ENCODE results near the gene RASD1. TPM values are rescaled to one million over a fixed set of nuclear protein-coding genes. Genes with fewer than 3 reads are reported as not detected.
"Not testable (repeated sequence)": the region's sequence is repeated elsewhere in the genome, so short reads cannot be mapped to it uniquely, and the experiment has no call there.

RASD1 gene
- total and polyA plus RNA-seq, 2 of the 4 experiments (the other 2 are of a cell fraction): 0.54 to 1.8 TPM

DNA sequence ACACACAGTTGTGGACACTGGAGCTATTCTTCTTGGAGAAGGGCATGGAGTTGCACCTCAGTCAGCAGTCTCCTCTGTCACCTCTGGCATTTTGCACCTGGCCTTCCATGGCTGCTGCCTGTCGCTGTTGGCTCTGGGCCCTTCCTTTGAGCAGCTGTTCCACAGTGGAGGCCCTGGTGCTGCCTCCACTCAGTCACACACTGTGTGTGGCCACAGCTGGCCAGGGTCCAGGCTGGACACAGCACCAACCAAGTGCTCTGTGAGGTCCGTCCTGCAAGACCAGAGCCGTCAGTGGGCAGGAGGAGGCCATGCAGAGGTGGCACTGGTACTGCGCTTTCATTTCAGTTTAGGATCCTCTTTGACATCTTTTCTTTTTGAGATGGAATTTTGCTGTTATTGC, 41.0 kb downstream of the RASD1 start:
- H4K5ac ChIP-seq (ENCODE audit: low read depth, low read length): no peak overlapping the region
- H3K79me1 ChIP-seq (ENCODE audit: low read depth in 1 of 2, low read length in 2 of 2): no peaks in the 10 kb centered on the region
- H3K4ac ChIP-seq (ENCODE audit: low read depth, low read length): no peak overlapping the region
- dilution Hi-C loops (cut with HindIII; ENCODE audit: low sequenced_read_pairs, unreplicated experiment) (no loop called here), in situ Hi-C loops (cut with MboI; ENCODE audit: low sequenced_read_pairs) (no loop called here), intact Hi-C loops (cut with micrococcal nuclease) (no loop called here)
- no peak overlapping the region for H4K8ac ChIP-seq (ENCODE audit: low read depth in 2 of 2, low read length in 2 of 2)
- H4K20me1 ChIP-seq (ENCODE audit: insufficient read depth, low read length): no peaks in the 10 kb centered on the region
- H3K9ac ChIP-seq (ENCODE audit: low read depth, low read length): no peak overlapping the region
- peaks cover 3% of the 10 kb centered on the region; the same call in 1 of the 2 replicates for H3K9me3 ChIP-seq (ENCODE audit: control insufficient read depth, insufficient read depth, low read length)
- no peaks in the 10 kb centered on the region for H3K4me1 ChIP-seq (ENCODE audit: control insufficient read depth, insufficient read depth, low read length)
- no peak overlapping the region for H2BK120ac ChIP-seq (ENCODE audit: low read depth, low read length)
- H3K23ac ChIP-seq (ENCODE audit: low read depth, low read length): no peak overlapping the region
- no peak overlapping the region for H2BK20ac ChIP-seq (ENCODE audit: low read depth, low read length)
- peaks cover 18% of the 10 kb centered on the region for H3K27me3 ChIP-seq (ENCODE audit: control insufficient read depth, insufficient read depth, low read length)
- DNase-seq (no peak), ATAC-seq (ENCODE audit: low read depth) (no peak)
- H3K9me1 ChIP-seq (ENCODE audit: insufficient read depth, low read length): no peaks in the 10 kb centered on the region
- H2BK15ac ChIP-seq (ENCODE audit: low read depth, low read length): no peak overlapping the region
- H2AK5ac ChIP-seq (ENCODE audit: low read depth, low read length): no peak overlapping the region
- no peak overlapping the region for H3K56ac ChIP-seq (ENCODE audit: extremely low read depth, insufficient read depth, low read length)
- H3K36me3 ChIP-seq (ENCODE audit: control insufficient read depth, insufficient read depth, low read length): no peaks in the 10 kb centered on the region
- H2AFZ ChIP-seq (replicated peaks; ENCODE audit: low read length, poor library complexity): peak overlapping the region; percentile 62
- no peak overlapping the region for H2BK5ac ChIP-seq (ENCODE audit: low read depth, low read length, poor library complexity, severe bottlenecking)
- H2AK9ac ChIP-seq (replicated peaks; ENCODE audit: low read depth, low read length, poor library complexity): no peak overlapping the region
- CTCF ChIA-PET: interaction anchor here (1.0 kb wide), 1 partner anchor 17 kb away, joined by 3 read pairs; no protein-coding TSS in a partner anchor
- H3K4me2 ChIP-seq (ENCODE audit: low read depth, low read length): no peak overlapping the region
- BruUV-seq (replicated peaks): no TSS peak
- no peak for TF ChIP-seq CEBPB (IDR thresholded peaks at IDR 0.05; ENCODE audit: low read depth, low read length)
- H3K14ac ChIP-seq (replicated peaks; ENCODE audit: low read depth, low read length): no peak overlapping the region
- H3K4me3 ChIP-seq (ENCODE audit: insufficient read depth, low read depth, low read length): no peak overlapping the region
- POLR2A ChIA-PET (ENCODE audit: unreplicated experiment): no interaction called here
- no peak overlapping the region for H3K27ac ChIP-seq (ENCODE audit: insufficient read depth, low read length)
- H3K18ac ChIP-seq (ENCODE audit: low read depth, low read length): no peak overlapping the region
- 80% methylated on average over 1 of the region's 4 CpGs; no CpG with 5 or more reads in 1 of the 2 experiments for WGBS, 2 experiments (ENCODE audit: extremely low coverage in 2 of 2, insufficient read length in 1 of 2)
- no peak overlapping the region for H4K91ac ChIP-seq (ENCODE audit: insufficient read depth, low read depth, low read length)

GRCh38 chr17:17454700-17455099, 41.5 kb downstream of the RASD1 start:
- not testable (repeated sequence) for H2AFZ ChIP-seq (replicated peaks; ENCODE audit: low read length, poor library complexity)
- 0% methylated on average over 1 of the region's 1 CpG; no CpG with 5 or more reads in 1 of the 2 experiments for WGBS, 2 experiments (ENCODE audit: extremely low coverage in 2 of 2, insufficient read length in 1 of 2)

More at GRCh38 chr17:17454700-17455099, 41.5 kb downstream of the RASD1 start:
- H3K36me3 ChIP-seq (ENCODE audit: control insufficient read depth, insufficient read depth, low read length); H2BK20ac ChIP-seq (ENCODE audit: low read depth, low read length); H3K18ac ChIP-seq (ENCODE audit: low read depth, low read length); DNase-seq; H3K27ac ChIP-seq (ENCODE audit: insufficient read depth, low read length); H4K91ac ChIP-seq (ENCODE audit: insufficient read depth, low read depth, low read length); H3K4ac ChIP-seq (ENCODE audit: low read depth, low read length); H3K4me1 ChIP-seq (ENCODE audit: control insufficient read depth, insufficient read depth, low read length); H3K4me3 ChIP-seq (ENCODE audit: insufficient read depth, low read depth, low read length); H3K9me1 ChIP-seq (ENCODE audit: insufficient read depth, low read length); intact Hi-C loops (cut with micrococcal nuclease); H2BK5ac ChIP-seq (ENCODE audit: low read depth, low read length, poor library complexity, severe bottlenecking); POLR2A ChIA-PET (ENCODE audit: unreplicated experiment); H3K9ac ChIP-seq (ENCODE audit: low read depth, low read length); H2AK5ac ChIP-seq (ENCODE audit: low read depth, low read length); H4K8ac ChIP-seq (ENCODE audit: low read depth in 2 of 2, low read length in 2 of 2); H4K5ac ChIP-seq (ENCODE audit: low read depth, low read length); dilution Hi-C loops (cut with HindIII; ENCODE audit: low sequenced_read_pairs, unreplicated experiment); H3K79me1 ChIP-seq (ENCODE audit: low read depth in 1 of 2, low read length in 2 of 2); H3K56ac ChIP-seq (ENCODE audit: extremely low read depth, insufficient read depth, low read length); H3K4me2 ChIP-seq (ENCODE audit: low read depth, low read length); H3K9me3 ChIP-seq (ENCODE audit: control insufficient read depth, insufficient read depth, low read length); H2BK15ac ChIP-seq (ENCODE audit: low read depth, low read length); H2BK120ac ChIP-seq (ENCODE audit: low read depth, low read length); ATAC-seq (ENCODE audit: low read depth); H3K23ac ChIP-seq (ENCODE audit: low read depth, low read length); H2AK9ac ChIP-seq (replicated peaks; ENCODE audit: low read depth, low read length, poor library complexity); H3K14ac ChIP-seq (replicated peaks; ENCODE audit: low read depth, low read length); BruUV-seq (replicated peaks); H4K20me1 ChIP-seq (ENCODE audit: insufficient read depth, low read length): not testable (repeated sequence)
- peaks cover 18% of the 10 kb centered on the region for H3K27me3 ChIP-seq (ENCODE audit: control insufficient read depth, insufficient read depth, low read length)
- CTCF ChIA-PET: interaction anchor here (1.0 kb wide), 1 partner anchor 18 kb away, joined by 3 read pairs; no protein-coding TSS in a partner anchor
- in situ Hi-C loops (cut with MboI; ENCODE audit: low sequenced_read_pairs): loop anchor here (5.0 kb wide), 1 partner anchor 52 kb away; no protein-coding TSS in a partner anchor
